WERI-Rb-1 (cell line): ENCODE results near the gene PPM1L.

Experiments
- DNase-seq: peaks from one replicate; pipeline ENCODE4 v3.0.0-alpha.2; 2020
- H3K27ac ChIP-seq: fragments of 250-450 bp; sonication (Bioruptor Pico); 2 replicates; pipeline ENCODE4 v1.5.1; 2020; ENCODE audit warnings: mild to moderate bottlenecking, moderate library complexity
- H3K27me3 ChIP-seq: fragments of 250-450 bp; sonication (Bioruptor Pico); 2 replicates; pipeline ENCODE4 v1.5.1; 2021; ENCODE audit warnings: mild to moderate bottlenecking, low read depth, moderate library complexity; ENCODE audit not compliant: insufficient read depth, severe bottlenecking
- H3K36me3 ChIP-seq: fragments of 250-450 bp; sonication (Bioruptor Pico); 2 replicates; pipeline ENCODE4 v1.5.1; 2020; ENCODE audit warnings: mild to moderate bottlenecking, moderate library complexity
- H3K4me3 ChIP-seq: 2 replicates; pipeline ENCODE4 v1.5.1; 2011; ENCODE audit warnings: low read depth, mild to moderate bottlenecking, control low read depth, low read length
- H3K9me3 ChIP-seq: fragments of 250-450 bp; sonication (Bioruptor Pico); 2 replicates; pipeline ENCODE4 v1.5.1; 2021; ENCODE audit warnings: mild to moderate bottlenecking, moderate library complexity; ENCODE audit not compliant: severe bottlenecking
- CTCF ChIP-seq: IDR thresholded peaks from 2 replicates; pipeline ENCODE4 v1.5.1; 2011; ENCODE audit warnings: low read depth, mild to moderate bottlenecking, control low read depth, inconsistent platforms, low read length

The PPM1L gene

GRCh38 chr3:160779040-160779439, 23.0 kb downstream of the PPM1L start:
- no peaks in the 10 kb centered on the region for H3K27me3 ChIP-seq
- H3K9me3 ChIP-seq: no peaks in the 10 kb centered on the region
- H3K36me3 ChIP-seq: no peaks in the 10 kb centered on the region
- no peak overlapping the region for H3K4me3 ChIP-seq
- no peak overlapping the region for H3K27ac ChIP-seq
- no peak for TF ChIP-seq CTCF
- DNase-seq: no peak

GRCh38 chr3:160780245-160780644, 24.2 kb downstream of the PPM1L start:
- Histone ChIP-seq H3K27ac (no peak overlapping the region), H3K4me3 (no peak overlapping the region), H3K36me3 (no peaks in the 10 kb centered on the region), H3K9me3 (no peaks in the 10 kb centered on the region), H3K27me3 (no peaks in the 10 kb centered on the region)
- TF ChIP-seq CTCF: no peak
- DNase-seq: no peak

DNA sequence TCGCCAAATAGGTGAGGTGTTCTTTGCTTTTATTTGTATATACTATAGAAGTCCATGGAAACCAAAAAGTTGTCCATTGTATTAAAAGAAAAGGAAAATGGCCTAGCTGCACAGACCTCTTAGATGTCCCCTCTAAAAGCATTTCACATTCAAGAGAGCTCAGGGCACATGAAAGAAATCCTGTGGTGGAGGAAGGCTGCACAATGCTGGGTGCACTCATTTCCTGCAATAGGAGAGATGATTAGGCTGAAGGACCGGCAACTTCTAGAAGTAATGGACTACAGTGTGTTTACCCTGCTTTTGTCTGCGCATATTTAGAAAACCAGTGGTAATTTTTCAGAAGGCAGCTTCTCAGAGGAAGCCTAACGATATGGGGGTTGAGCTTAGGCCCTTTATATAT, 25.4 kb downstream of the PPM1L start:
- no peak for TF ChIP-seq CTCF
- H3K4me3 ChIP-seq: no peak overlapping the region
- H3K27me3 ChIP-seq: no peaks in the 10 kb centered on the region
- no peaks in the 10 kb centered on the region for H3K9me3 ChIP-seq
- no peaks in the 10 kb centered on the region for H3K36me3 ChIP-seq
- no peak overlapping the region for H3K27ac ChIP-seq
- no peak for DNase-seq

DNA sequence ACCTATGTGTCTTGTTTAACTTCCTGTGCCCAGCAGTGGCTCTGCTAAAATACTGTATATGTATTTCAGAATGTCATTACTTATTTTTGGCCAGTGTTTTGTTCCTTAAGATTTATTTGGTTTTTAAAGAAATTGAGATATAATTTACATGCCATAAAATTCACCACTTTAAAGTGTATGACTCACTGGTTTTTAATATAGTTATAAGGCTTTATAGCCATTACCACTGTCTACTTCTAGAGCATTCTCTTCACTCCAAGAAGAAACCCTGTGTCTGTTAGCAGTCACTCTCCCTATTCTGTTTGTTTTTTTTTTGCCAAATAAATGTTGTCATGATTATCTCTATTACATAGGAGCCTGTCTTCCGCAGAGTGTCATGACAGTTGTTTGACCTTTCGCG, 25.8 kb downstream of the PPM1L start:
- no peak for TF ChIP-seq CTCF
- Histone ChIP-seq H3K36me3 (no peaks in the 10 kb centered on the region), H3K4me3 (no peak overlapping the region)

GRCh38 chr3:160784853-160785252, 28.8 kb downstream of the PPM1L start:
- no peaks in the 10 kb centered on the region for H3K9me3 ChIP-seq
- H3K36me3 ChIP-seq: no peaks in the 10 kb centered on the region
- DNase-seq: no peak
- no peaks in the 10 kb centered on the region for H3K27me3 ChIP-seq
- no peak overlapping the region for H3K4me3 ChIP-seq
- no peak overlapping the region for H3K27ac ChIP-seq
- no peak for TF ChIP-seq CTCF

More for the DNA sequence above, 25.8 kb downstream of the PPM1L start:
- no peaks in the 10 kb centered on the region for H3K27me3 ChIP-seq
- DNase-seq: no peak
- H3K27ac ChIP-seq: no peak overlapping the region
- no peaks in the 10 kb centered on the region for H3K9me3 ChIP-seq

DNA sequence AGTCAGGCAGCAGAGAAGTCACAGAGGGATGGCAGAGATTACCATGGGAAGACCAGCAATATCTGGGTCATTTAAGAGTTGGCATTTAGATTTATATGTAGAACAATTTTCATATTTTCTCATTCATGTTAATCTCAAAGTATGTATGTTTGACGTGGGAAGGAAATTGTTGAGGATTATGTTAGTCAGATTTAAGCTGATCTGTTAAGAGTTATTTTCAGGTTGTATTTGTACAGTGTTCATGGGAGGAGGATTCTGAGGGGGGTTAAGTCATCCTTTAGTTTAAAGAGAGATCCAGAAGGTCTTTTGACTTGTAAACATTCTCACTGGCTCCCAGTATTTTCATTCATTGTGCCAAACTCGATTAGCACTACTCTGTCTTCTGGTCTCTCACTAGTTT, 34.7 kb downstream of the PPM1L start:
- Histone ChIP-seq H3K27ac (no peak overlapping the region), H3K9me3 (no peaks in the 10 kb centered on the region), H3K27me3 (no peaks in the 10 kb centered on the region), H3K4me3 (no peak overlapping the region), H3K36me3 (no peaks in the 10 kb centered on the region)
- no peak for DNase-seq
- TF ChIP-seq CTCF: no peak
